IMR-90 (cell line): ENCODE measurements around the gene ID2. TPM values are rescaled to one million over a fixed set of nuclear protein-coding genes. Genes with fewer than 3 reads are reported as not detected.

ENCODE experiments used
- ATAC-seq: fragments of 200-7000 bp; cut with Tn5 transposase; 2 replicates; pipeline ENCODE4 v1.9.1; 2020; ENCODE audit warnings: low read depth, mild to moderate bottlenecking, moderate library complexity
- BruUV-seq: library from RNA; stranded (reverse); fragments of 400-500 nt; replicated peaks from 2 replicates; lab custom pipeline; 2021; lab: Mats Ljungman, UMichigan
- CTCF ChIA-PET: fragments of 300-600 bp; formaldehyde crosslinking; extraction: SDS; loops from one replicate; lab custom pipeline; 2021; ENCODE audit warnings: antibody characterized with exemption; lab: Yijun Ruan, JAX
- POLR2A ChIA-PET: fragments of 300-600 bp; sonication (Branson Sonifier 250); formaldehyde crosslinking; loops from one replicate; lab custom pipeline; 2022; ENCODE audit warnings: antibody characterized with exemption; ENCODE audit not compliant: unreplicated experiment; lab: Charles Lee
- DNase-seq: peaks from one replicate; pipeline ENCODE4 v3.0.0; 2013
- H2AFZ ChIP-seq: replicated peaks from 2 replicates; pipeline ENCODE3; 2013; ENCODE audit warnings: low read length, mild to moderate bottlenecking; ENCODE audit not compliant: poor library complexity
- H2AK5ac ChIP-seq: 2 replicates; pipeline ENCODE4 v1.6.1; 2013; ENCODE audit warnings: low read depth, low read length, inconsistent platforms
- H2AK9ac ChIP-seq: replicated peaks from 2 replicates; pipeline ENCODE3; 2013; ENCODE audit warnings: mild to moderate bottlenecking, low read depth, low read length, moderate library complexity; ENCODE audit not compliant: poor library complexity
- H2BK120ac ChIP-seq: 2 replicates; pipeline ENCODE4 v1.6.1; 2013; ENCODE audit warnings: low read depth, low read length, inconsistent platforms
- H2BK15ac ChIP-seq: 3 replicates; pipeline ENCODE4 v1.6.1; 2013; ENCODE audit warnings: low read depth, low read length, inconsistent platforms
- H2BK20ac ChIP-seq: 2 replicates; pipeline ENCODE4 v1.6.1; 2013; ENCODE audit warnings: low read depth, mild to moderate bottlenecking, inconsistent platforms, low read length, moderate library complexity
- H2BK5ac ChIP-seq: 2 replicates; pipeline ENCODE4 v1.6.1; 2013; ENCODE audit warnings: mild to moderate bottlenecking, low read depth, low read length, inconsistent platforms; ENCODE audit not compliant: poor library complexity, severe bottlenecking
- H3K14ac ChIP-seq: replicated peaks from 2 replicates; pipeline ENCODE4 v1.6.1; 2013; ENCODE audit warnings: low read depth, low read length, inconsistent platforms
- H3K18ac ChIP-seq: 2 replicates; pipeline ENCODE4 v1.6.1; 2013; ENCODE audit warnings: low read depth, low read length, control low read depth
- H3K23ac ChIP-seq: 2 replicates; pipeline ENCODE4 v1.6.1; 2013; ENCODE audit warnings: low read depth, low read length, inconsistent platforms
- H3K27ac ChIP-seq: 2 replicates; pipeline ENCODE4 v1.5.1; 2013; ENCODE audit warnings: mild to moderate bottlenecking, control low read depth, low read length; ENCODE audit not compliant: insufficient read depth
- H3K27me3 ChIP-seq: 2 replicates; pipeline ENCODE4 v1.6.1; 2013; ENCODE audit warnings: low read length; ENCODE audit not compliant: control insufficient read depth, insufficient read depth
- H3K36me3 ChIP-seq: 2 replicates; pipeline ENCODE4 v1.6.1; 2013; ENCODE audit warnings: low read length, mixed read lengths; ENCODE audit not compliant: control insufficient read depth, insufficient read depth
- H3K4ac ChIP-seq: 2 replicates; pipeline ENCODE4 v1.6.1; 2013; ENCODE audit warnings: low read depth, low read length, inconsistent platforms
- H3K4me1 ChIP-seq: 2 replicates; pipeline ENCODE4 v1.6.1; 2013; ENCODE audit warnings: low read length, mixed read lengths; ENCODE audit not compliant: control insufficient read depth, insufficient read depth
- H3K4me2 ChIP-seq: 2 replicates; pipeline ENCODE4 v1.6.1; 2013; ENCODE audit warnings: low read depth, mild to moderate bottlenecking, control low read depth, low read length, moderate library complexity
- H3K4me3 ChIP-seq: 2 replicates; pipeline ENCODE4 v1.5.1; 2013; ENCODE audit warnings: low read depth, mild to moderate bottlenecking, control low read depth, low read length, moderate library complexity; ENCODE audit not compliant: insufficient read depth
- H3K56ac ChIP-seq: 2 replicates; pipeline ENCODE4 v1.6.1; 2013; ENCODE audit warnings: low read length, inconsistent platforms; ENCODE audit not compliant: insufficient read depth; ENCODE audit errors: extremely low read depth
- H3K79me1 ChIP-seq, 2 experiments: 2 replicates each; pipeline ENCODE4 v1.6.1; 2013; ENCODE audit warnings: low read length in 2 of 2, inconsistent platforms in 1 of 2, low read depth in 1 of 2
- H3K9ac ChIP-seq: 2 replicates; pipeline ENCODE4 v1.6.1; 2013; ENCODE audit warnings: low read depth, low read length, control low read depth
- H3K9me1 ChIP-seq: 2 replicates; pipeline ENCODE4 v1.6.1; 2013; ENCODE audit warnings: low read length, inconsistent platforms; ENCODE audit not compliant: insufficient read depth
- H3K9me3 ChIP-seq: 2 replicates; pipeline ENCODE4 v1.6.1; 2013; ENCODE audit warnings: low read length; ENCODE audit not compliant: control insufficient read depth, insufficient read depth
- H4K20me1 ChIP-seq: 2 replicates; pipeline ENCODE4 v1.6.1; 2013; ENCODE audit warnings: low read length, inconsistent platforms; ENCODE audit not compliant: insufficient read depth
- H4K5ac ChIP-seq: 2 replicates; pipeline ENCODE4 v1.6.1; 2013; ENCODE audit warnings: mild to moderate bottlenecking, low read depth, low read length, control low read depth
- H4K8ac ChIP-seq, 2 experiments: 2 replicates each; pipeline ENCODE4 v1.6.1; 2013; ENCODE audit warnings: low read depth in 2 of 2, low read length in 2 of 2, control low read depth in 1 of 2, inconsistent platforms in 1 of 2
- H4K91ac ChIP-seq: 2 replicates; pipeline ENCODE4 v1.6.1; 2013; ENCODE audit warnings: low read depth, low read length, inconsistent platforms; ENCODE audit not compliant: insufficient read depth
- BHLHE40 ChIP-seq: fragments of 150-350 bp; IDR thresholded peaks from 2 replicates; pipeline ENCODE4 v1.6.1; 2016; ENCODE audit warnings: mild to moderate bottlenecking, low read depth, low read length
- CEBPB ChIP-seq: IDR thresholded peaks from 2 replicates; pipeline ENCODE4 v1.6.1; 2012; ENCODE audit warnings: low read depth, low read length, improper control_type of control experiment
- CHD1 ChIP-seq: IDR thresholded peaks from 2 replicates; pipeline ENCODE4 v1.6.1; 2012; ENCODE audit warnings: low read depth, low read length, improper control_type of control experiment
- FOS ChIP-seq: fragments of 150-350 bp; IDR thresholded peaks from 2 replicates; pipeline ENCODE4 v1.6.1; 2016; ENCODE audit warnings: low read depth, low read length
- MAZ ChIP-seq: IDR thresholded peaks from 2 replicates; pipeline ENCODE4 v1.6.1; 2012; ENCODE audit warnings: low read depth, mild to moderate bottlenecking, low read length, improper control_type of control experiment, moderate library complexity, borderline replicate concordance
- NFE2L2 ChIP-seq: fragments of 150-350 bp; IDR thresholded peaks from 2 replicates; pipeline ENCODE4 v1.6.1; 2016; ENCODE audit warnings: low read depth, mild to moderate bottlenecking, low read length
- RAD21 ChIP-seq: IDR thresholded peaks from 2 replicates; pipeline ENCODE4 v1.6.1; 2012; ENCODE audit warnings: low read length, improper control_type of control experiment
- RCOR1 ChIP-seq: IDR thresholded peaks from 2 replicates; pipeline ENCODE4 v1.6.1; 2012; ENCODE audit warnings: mild to moderate bottlenecking, low read length, improper control_type of control experiment; ENCODE audit not compliant: insufficient replicate concordance
- RFX5 ChIP-seq: IDR thresholded peaks from 2 replicates; pipeline ENCODE4 v1.8.0; 2012; ENCODE audit warnings: low read depth, mild to moderate bottlenecking, low read length, moderate library complexity
- SMC3 ChIP-seq: fragments of 150-350 bp; IDR thresholded peaks from 2 replicates; pipeline ENCODE4 v1.6.1; 2016; ENCODE audit warnings: low read depth, mild to moderate bottlenecking, antibody characterized with exemption, low read length, moderate library complexity
- whole genome bisulfite sequencing, 2 experiments: methylation state at CpG; one replicate each; pipeline versions ENCODE4 v1.1.5 to v1.1.7; 2013; ENCODE audit warnings: missing lambda C conversion rate in 2 of 2; ENCODE audit not compliant: insufficient read length in 1 of 2; ENCODE audit errors: extremely low coverage in 2 of 2; 5-methylcytosine and 5-hydroxymethylcytosine counted together
- dilution Hi-C: fragments of 300-500 bp; cut with HindIII; formaldehyde crosslinking; loops from one replicate; pipeline ENCODE4 v1.14.3; 2018; ENCODE audit warnings: low sequenced_read_pairs; ENCODE audit not compliant: unreplicated experiment
- in situ Hi-C: fragments of 300-500 bp; cut with MboI; formaldehyde crosslinking; loops from 3 replicates; pipeline ENCODE4 v1.14.3; 2019; ENCODE audit warnings: low sequenced_read_pairs, inconsistent platforms, mixed read lengths
- intact Hi-C: fragments of 100-400 bp; cut with micrococcal nuclease; formaldehyde crosslinking; loops from 2 replicates; pipeline ENCODE4 v1.10.0; 2022
- polyA plus RNA-seq, 3 experiments: library from polyadenylated mRNA; depleted of rRNA; stranded (reverse); fragments of >200 nt; gene quantifications; 2 replicates each; pipeline ENCODE4 v1.2.3, GENCODE V29; 2012; ENCODE audit warnings: low replicate concordance in 1 of 3
- total RNA-seq: library from RNA; depleted of rRNA; stranded (reverse); fragments of >200 nt; gene quantifications from 2 replicates; pipeline ENCODE4 v1.2.3, GENCODE V29; 2012
- TF ChIP-seq, protein P1 (sequence below): fragments of 150-350 bp; IDR thresholded peaks from 2 replicates; pipeline ENCODE4 v1.6.1; 2016; ENCODE audit warnings: low read depth, mild to moderate bottlenecking, low read length, moderate library complexity, borderline replicate concordance

Gene ID2
- total and polyA plus RNA-seq, 2 of the 4 experiments (the other 2 are of a cell fraction), result 264 to 389 TPM

DNA sequence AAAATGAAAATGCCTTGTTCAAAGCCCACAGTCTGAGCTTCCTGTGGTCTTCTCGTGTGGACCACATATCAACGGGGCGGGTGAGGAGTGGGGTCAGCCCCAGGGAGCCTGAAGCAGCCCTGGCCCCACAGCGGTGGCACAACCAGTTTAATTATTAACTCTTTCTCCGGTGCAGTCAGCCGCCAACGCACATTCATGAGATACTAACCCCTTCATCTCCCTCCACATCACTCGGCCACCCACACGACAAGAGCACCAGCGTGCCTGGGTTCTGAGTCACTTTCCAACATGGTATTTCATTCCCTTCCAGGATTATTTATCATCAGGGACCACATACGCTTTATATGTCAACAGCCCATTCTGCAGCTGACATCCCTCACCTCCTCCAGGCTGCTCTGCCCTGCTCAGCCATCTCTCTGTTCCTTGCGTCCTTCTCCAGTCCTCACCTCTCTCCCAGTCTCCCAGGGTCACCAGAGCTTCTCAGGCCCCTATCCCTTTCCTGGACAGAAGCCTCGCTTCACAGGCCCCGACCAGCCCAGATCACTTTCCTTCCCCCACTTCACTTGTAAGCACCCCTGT lies 48.0 kb upstream of the ID2 start:
- Histone ChIP-seq H4K91ac (peak overlapping the region; percentile 99), H3K4me3 (no peak overlapping the region), H3K4me1 (peaks cover 30% of the 10 kb centered on the region), H2AK9ac (peak overlapping the region; percentile 95), H2BK120ac (peak overlapping the region; percentile 99), H4K5ac (peak overlapping the region; percentile 68), H3K18ac (peak overlapping the region; percentile 80), H3K23ac (peak overlapping the region; percentile 96), H2BK20ac (peak overlapping the region; percentile 98), H4K20me1 (no peaks in the 10 kb centered on the region), H3K27me3 (no peaks in the 10 kb centered on the region), H3K56ac (peak overlapping the region; percentile 91), H2AK5ac (peak overlapping the region; percentile 99), H2BK15ac (peak overlapping the region; percentile 88; the same call in 2 of the 3 replicates), H3K9me1 (peaks cover 29% of the 10 kb centered on the region), H3K4ac (peak overlapping the region; percentile 99), H3K4me2 (peak overlapping the region; percentile 56), H4K8ac (peak overlapping the region; percentile 82 to 97), H2AFZ (peak overlapping the region; percentile 86), H3K27ac (peak overlapping the region; percentile 83), H3K79me1 (peaks cover 0 to 16% of the 10 kb centered on the region in 2 experiments; a peak in 2 of 4 replicates), H3K9ac (peak overlapping the region; percentile 40), H3K14ac (peak overlapping the region; percentile 90), H3K9me3 (no peaks in the 10 kb centered on the region), H2BK5ac (peak overlapping the region; percentile 83), H3K36me3 (no peaks in the 10 kb centered on the region)
- in situ Hi-C loops, result no loop called here
- dilution Hi-C loops, result no loop called here
- POLR2A ChIA-PET, result no interaction called here
- ATAC-seq (peak; percentile 66), DNase-seq (peak; percentile 96)
- intact Hi-C loops, result loop anchor here (1.0 kb wide), 1 partner anchor 44 kb away; no protein-coding TSS in a partner anchor
- CTCF ChIA-PET, result interaction anchor here (0.6 kb wide), 1 partner anchor 935 kb away, joined by 3 read pairs; no protein-coding TSS in a partner anchor
- BruUV-seq, result no TSS peak
- 0% methylated on average over 9 of the region's 14 CpGs; no CpG with 5 or more reads in 1 of the 2 experiments for WGBS, 2 experiments
- TF ChIP-seq BHLHE40 (peak; percentile 68), RCOR1 (peak; percentile 44), RAD21 (no peak), SMC3 (0 out of 2 replicates have a peak, but pooled peaks have one; percentile 2), NFE2L2 (no peak), MAZ (peak; percentile 44; the same call in 1 of the 2 replicates), FOS (peak; percentile 76), CEBPB (peak; percentile 20; the same call in 1 of the 2 replicates), RFX5 (no peak), CHD1 (no peak)
- TF ChIP-seq, protein P1, sequence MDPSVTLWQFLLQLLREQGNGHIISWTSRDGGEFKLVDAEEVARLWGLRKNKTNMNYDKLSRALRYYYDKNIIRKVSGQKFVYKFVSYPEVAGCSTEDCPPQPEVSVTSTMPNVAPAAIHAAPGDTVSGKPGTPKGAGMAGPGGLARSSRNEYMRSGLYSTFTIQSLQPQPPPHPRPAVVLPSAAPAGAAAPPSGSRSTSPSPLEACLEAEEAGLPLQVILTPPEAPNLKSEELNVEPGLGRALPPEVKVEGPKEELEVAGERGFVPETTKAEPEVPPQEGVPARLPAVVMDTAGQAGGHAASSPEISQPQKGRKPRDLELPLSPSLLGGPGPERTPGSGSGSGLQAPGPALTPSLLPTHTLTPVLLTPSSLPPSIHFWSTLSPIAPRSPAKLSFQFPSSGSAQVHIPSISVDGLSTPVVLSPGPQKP, result no peak
